Measurements from ENCODE around the gene NHS. TPM values are rescaled to one million over a fixed set of nuclear protein-coding genes. Genes with fewer than 3 reads are reported as not detected.
"Not testable (repeated sequence)": the region's sequence is repeated elsewhere in the genome, so short reads cannot be mapped to it uniquely, and the experiment has no call there.

Gene NHS
- total RNA-seq, 1 experiment from 2014 or later: 0.05 TPM

- in situ Hi-C loops (cut with HindIII; ENCODE audit: low pct_unique_long_range_greater_than_20kb, low sequenced_read_pairs): no loop called here
- no peak for DNase-seq (ENCODE audit: low read depth, low spot score)
These were observed 177.1 kb downstream of the NHS start for GRCh38 chrX:17552044-17552650.

- no peak for DNase-seq (ENCODE audit: low read depth, low spot score)
- in situ Hi-C loops (cut with HindIII; ENCODE audit: low pct_unique_long_range_greater_than_20kb, low sequenced_read_pairs): no loop called here
These were observed 178.5 kb downstream of the NHS start for GRCh38 chrX:17553469-17553868.

DNA sequence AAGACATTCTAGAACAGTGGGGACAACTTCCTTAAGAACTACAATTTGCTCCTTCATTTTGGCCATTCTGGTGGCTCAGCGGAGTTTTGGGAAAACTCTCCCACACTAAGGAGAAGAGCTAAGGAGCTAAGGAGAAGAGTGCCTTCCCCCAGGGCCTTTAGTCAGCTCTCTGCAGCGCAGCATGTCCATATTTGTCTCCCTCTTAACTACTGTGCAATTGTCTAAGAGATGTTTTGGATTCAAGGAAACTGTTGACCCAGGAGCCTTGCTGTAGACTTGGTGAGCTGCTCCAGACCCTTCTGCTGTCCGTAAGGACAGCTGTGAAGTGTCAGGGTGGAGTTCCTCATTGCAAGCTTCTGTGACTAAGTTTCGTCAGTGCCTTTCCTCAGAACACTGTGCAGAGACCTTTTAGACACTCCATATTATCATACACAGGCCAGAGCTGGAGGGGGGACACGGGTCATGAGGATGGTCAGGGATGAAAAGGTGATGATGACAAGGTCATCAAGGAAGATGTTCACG, 179.0 kb downstream of the NHS start:
- no peak for DNase-seq (ENCODE audit: low read depth, low spot score)
- in situ Hi-C loops (cut with HindIII; ENCODE audit: low pct_unique_long_range_greater_than_20kb, low sequenced_read_pairs): no loop called here

DNA sequence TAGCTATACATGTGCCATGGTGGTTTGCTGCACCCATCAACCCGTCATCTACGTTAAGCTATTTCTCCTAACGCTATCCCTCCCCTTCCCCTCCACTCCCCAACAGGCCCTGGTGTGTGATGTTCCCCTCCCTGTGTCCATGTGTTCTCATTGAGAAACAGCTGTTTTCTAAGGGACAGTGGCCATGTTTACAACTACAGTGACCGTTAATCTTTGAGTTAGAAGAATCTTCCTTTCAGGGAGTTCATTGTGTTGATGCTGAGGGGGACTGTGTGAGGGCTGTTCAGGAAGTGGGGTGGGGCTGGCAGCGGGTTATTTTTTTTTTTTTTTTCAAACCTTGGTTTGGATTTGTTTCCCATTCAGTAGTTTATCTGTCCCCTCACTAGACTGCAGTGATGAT, 179.9 kb downstream of the NHS start:
- no peak for DNase-seq (ENCODE audit: low read depth, low spot score)
- in situ Hi-C loops (cut with HindIII; ENCODE audit: low pct_unique_long_range_greater_than_20kb, low sequenced_read_pairs): no loop called here

- in situ Hi-C loops (cut with HindIII; ENCODE audit: low pct_unique_long_range_greater_than_20kb, low sequenced_read_pairs): no loop called here
- no peak for DNase-seq (ENCODE audit: low read depth, low spot score)
These were observed 180.8 kb downstream of the NHS start for GRCh38 chrX:17555846-17556245.

GRCh38 chrX:17559728-17560379, 184.9 kb downstream of the NHS start:
- DNase-seq (ENCODE audit: low read depth, low spot score): no peak
- in situ Hi-C loops (cut with HindIII; ENCODE audit: low pct_unique_long_range_greater_than_20kb, low sequenced_read_pairs): no loop called here

- in situ Hi-C loops (cut with HindIII; ENCODE audit: low pct_unique_long_range_greater_than_20kb, low sequenced_read_pairs): no loop called here
- DNase-seq (ENCODE audit: low read depth, low spot score): no peak
These were observed 185.4 kb downstream of the NHS start for GRCh38 chrX:17560385-17560784.

DNA sequence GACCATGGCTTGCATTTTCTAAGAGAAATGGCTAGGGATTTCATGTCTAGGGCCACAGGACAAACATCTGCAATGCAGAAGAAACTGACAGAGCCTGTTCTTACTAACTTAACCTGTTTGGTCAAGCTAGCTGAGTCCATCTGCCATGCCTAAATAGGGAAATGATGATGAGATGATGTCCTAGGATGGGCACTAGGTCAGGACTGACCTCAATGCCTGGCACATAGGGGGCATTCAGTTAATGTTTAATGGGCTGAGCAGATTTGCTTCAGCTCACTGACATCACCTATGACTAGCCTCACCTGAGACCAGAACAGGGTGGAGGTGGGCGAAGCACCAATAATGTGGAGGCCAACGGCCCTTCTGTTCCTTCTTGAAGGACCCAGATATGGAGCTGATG, 188.1 kb downstream of the NHS start:
- in situ Hi-C loops (cut with HindIII; ENCODE audit: low pct_unique_long_range_greater_than_20kb, low sequenced_read_pairs): no loop called here
- DNase-seq (ENCODE audit: low read depth, low spot score): no peak

GRCh38 chrX:17563515-17563914, 188.5 kb downstream of the NHS start:
- DNase-seq (ENCODE audit: low read depth, low spot score): no peak
- in situ Hi-C loops (cut with HindIII; ENCODE audit: low pct_unique_long_range_greater_than_20kb, low sequenced_read_pairs): no loop called here

GRCh38 chrX:17564689-17565409, 189.8 kb downstream of the NHS start:
- DNase-seq (ENCODE audit: low read depth, low spot score): no peak

GRCh38 chrX:17566740-17567139, 191.7 kb downstream of the NHS start:
- no peak for DNase-seq (ENCODE audit: low read depth, low spot score)
- in situ Hi-C loops (cut with HindIII; ENCODE audit: low pct_unique_long_range_greater_than_20kb, low sequenced_read_pairs): no loop called here

More at GRCh38 chrX:17564689-17565409, 189.8 kb downstream of the NHS start:
- in situ Hi-C loops (cut with HindIII; ENCODE audit: low pct_unique_long_range_greater_than_20kb, low sequenced_read_pairs): no loop called here

GRCh38 chrX:17567187-17567586, 192.2 kb downstream of the NHS start:
- in situ Hi-C loops (cut with HindIII; ENCODE audit: low pct_unique_long_range_greater_than_20kb, low sequenced_read_pairs): no loop called here

DNA sequence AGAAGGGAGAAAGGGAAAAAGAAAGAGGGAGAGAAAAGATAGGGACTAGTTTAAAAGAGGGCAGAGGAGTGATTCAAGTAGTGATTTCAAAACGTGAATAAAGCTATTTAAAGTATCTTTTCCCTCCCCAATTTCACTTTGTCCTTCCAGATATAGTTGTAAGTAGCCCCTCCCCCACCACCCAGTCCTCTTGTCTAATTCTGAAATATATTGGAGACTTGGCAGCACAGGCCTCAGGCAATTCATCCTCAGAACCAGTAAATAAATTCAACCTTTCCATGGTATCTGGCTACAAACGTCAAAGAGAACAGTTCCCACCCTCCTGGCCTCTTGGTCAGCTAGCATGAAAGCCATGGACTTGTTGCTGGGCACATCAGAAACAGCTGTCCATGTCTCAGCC, 192.8 kb downstream of the NHS start:
- in situ Hi-C loops (cut with HindIII; ENCODE audit: low pct_unique_long_range_greater_than_20kb, low sequenced_read_pairs): no loop called here
- no peak for DNase-seq (ENCODE audit: low read depth, low spot score)

More at GRCh38 chrX:17567187-17567586, 192.2 kb downstream of the NHS start:
- DNase-seq (ENCODE audit: low read depth, low spot score): no peak

DNA sequence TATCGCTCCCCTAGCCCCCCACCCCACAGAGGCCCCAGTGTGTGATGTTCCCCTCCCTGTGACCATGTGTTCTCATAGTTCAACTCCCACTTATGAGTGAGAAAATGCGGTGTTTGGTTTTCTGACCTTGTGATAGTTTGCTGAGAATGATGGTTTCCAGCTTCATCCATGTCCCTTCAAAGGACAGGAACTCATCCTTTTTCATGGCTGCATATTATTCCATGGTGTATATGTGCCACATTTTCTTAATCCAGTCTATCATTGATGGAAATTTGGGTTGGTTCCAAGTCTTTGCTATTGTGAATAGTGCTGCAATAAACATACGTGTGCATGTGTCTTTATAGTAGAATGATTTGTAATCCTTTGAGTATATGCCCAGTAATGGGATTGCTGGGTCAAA, 193.8 kb downstream of the NHS start:
- DNase-seq (ENCODE audit: low read depth, low spot score); in situ Hi-C loops (cut with HindIII; ENCODE audit: low pct_unique_long_range_greater_than_20kb, low sequenced_read_pairs): not testable (repeated sequence)

DNA sequence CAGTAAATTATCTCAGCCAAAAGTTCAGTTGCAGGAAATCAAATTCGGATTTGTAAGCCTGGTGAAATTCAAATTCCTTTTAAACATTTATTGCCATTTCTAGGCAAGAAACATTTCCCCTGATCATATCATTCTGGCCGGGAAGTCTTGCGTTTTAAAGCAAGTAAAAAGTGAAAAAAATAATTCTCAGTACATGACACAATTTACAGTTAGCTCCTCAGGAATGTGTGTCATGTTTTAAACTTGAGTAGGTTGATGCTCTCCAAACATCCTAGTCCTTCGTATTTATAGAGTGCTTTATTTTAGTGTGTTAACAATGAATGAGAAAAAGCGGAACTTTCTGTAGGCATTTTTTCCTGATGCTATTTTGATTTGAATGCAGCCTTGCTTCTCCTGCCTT, 204.0 kb downstream of the NHS start:
- in situ Hi-C loops (cut with HindIII; ENCODE audit: low pct_unique_long_range_greater_than_20kb, low sequenced_read_pairs): no loop called here
- DNase-seq (ENCODE audit: low read depth, low spot score): no peak

DNA sequence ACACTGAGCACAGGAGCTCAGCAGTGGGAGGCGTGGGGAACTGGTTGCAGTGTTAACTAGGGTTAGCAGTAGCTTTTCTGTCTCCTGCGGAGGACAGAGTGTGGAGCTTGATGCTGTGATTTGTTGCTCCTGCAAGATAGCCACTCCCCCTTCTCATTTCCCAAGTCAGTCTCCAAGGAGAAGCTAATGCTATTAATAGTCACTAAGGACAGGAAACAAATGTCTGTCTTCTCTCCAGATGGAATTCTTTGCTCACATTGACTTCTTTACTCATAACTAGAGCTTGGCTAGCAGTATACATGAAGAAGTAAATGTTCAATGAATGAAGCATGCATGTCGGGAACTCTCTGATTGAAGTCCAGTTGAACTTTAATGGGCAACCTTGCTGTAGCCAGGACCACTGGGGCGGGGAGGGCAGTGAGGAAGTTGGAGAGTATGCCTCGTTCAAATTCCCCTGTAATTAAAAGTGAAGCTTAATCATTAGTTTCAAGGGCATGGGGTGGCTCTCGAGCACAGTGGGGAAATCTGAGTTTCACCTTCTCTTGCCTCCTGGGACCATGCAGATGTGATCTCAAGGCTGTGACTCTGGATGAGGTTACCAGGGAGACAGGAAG, 205.6 kb downstream of the NHS start:
- in situ Hi-C loops (cut with HindIII; ENCODE audit: low pct_unique_long_range_greater_than_20kb, low sequenced_read_pairs): no loop called here
- no peak for DNase-seq (ENCODE audit: low read depth, low spot score)

- in situ Hi-C loops (cut with HindIII; ENCODE audit: low pct_unique_long_range_greater_than_20kb, low sequenced_read_pairs): no loop called here
- no peak for DNase-seq (ENCODE audit: low read depth, low spot score)
These were observed 206.6 kb downstream of the NHS start for GRCh38 chrX:17581641-17582040.

GRCh38 chrX:17584248-17584681, 209.3 kb downstream of the NHS start:
- in situ Hi-C loops (cut with HindIII; ENCODE audit: low pct_unique_long_range_greater_than_20kb, low sequenced_read_pairs): no loop called here
- no peak for DNase-seq (ENCODE audit: low read depth, low spot score)
